LNCaP clone FGC (cell line): ENCODE data around the gene GALNT18.

Source experiments
- DNase-seq: peaks from one replicate; pipeline ENCODE4 v3.0.0-alpha.2; 2011; ENCODE audit warnings: low read depth
- H3K4me3 ChIP-seq: 2 replicates; pipeline ENCODE4 v1.5.1; 2011; ENCODE audit warnings: mild to moderate bottlenecking, low read depth, low read length, control low read depth
- TF ChIP-seq, protein P1 (sequence below): IDR thresholded peaks from 2 replicates; pipeline ENCODE4 v1.5.1; 2012; ENCODE audit warnings: mild to moderate bottlenecking; ENCODE audit not compliant: control insufficient read depth, insufficient read depth; ENCODE audit errors: extremely low read depth

The GALNT18 gene

DNA sequence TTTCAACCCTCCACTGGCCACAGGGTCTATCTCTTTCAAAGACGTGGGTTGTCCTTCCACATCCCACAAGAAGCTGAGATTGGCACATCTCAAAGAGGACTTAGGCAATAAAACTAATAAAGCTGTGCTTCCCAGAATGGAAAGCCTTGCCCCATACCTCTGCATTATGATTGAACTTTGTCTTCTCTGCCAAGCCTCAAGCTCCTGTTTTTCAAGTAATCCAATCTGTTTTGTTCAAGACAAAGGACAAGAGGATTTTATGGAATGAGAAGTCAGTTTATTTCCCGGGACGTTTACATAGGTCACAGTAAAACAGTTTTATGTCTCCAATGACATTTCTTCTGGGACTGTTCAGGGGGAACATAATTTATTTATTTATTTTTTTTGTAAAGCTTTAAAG lies 108.4 kb downstream of the GALNT18 start:
- DNase-seq: peak; percentile 28
- H3K4me3 ChIP-seq: no peak overlapping the region

DNA sequence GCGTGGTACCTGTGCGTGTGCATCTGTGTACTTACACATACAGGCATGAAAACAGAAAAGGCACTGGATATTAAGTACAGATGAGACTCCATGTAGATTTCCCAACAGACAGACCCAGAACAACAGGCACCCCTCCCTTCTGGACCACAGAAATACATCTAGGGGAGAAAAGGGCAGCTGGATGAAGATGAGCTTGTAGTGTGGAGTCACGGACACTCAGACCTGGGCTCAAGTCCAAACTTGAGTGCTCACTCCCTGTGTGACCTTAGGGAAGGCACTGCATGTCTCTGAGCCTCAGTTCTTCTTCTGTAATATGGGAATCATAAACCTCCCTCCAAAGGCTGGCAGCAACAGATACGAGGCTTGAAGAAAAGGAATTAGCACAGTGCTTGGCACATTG lies 108.9 kb downstream of the GALNT18 start:
- DNase-seq: no peak
- TF ChIP-seq, protein P1, sequence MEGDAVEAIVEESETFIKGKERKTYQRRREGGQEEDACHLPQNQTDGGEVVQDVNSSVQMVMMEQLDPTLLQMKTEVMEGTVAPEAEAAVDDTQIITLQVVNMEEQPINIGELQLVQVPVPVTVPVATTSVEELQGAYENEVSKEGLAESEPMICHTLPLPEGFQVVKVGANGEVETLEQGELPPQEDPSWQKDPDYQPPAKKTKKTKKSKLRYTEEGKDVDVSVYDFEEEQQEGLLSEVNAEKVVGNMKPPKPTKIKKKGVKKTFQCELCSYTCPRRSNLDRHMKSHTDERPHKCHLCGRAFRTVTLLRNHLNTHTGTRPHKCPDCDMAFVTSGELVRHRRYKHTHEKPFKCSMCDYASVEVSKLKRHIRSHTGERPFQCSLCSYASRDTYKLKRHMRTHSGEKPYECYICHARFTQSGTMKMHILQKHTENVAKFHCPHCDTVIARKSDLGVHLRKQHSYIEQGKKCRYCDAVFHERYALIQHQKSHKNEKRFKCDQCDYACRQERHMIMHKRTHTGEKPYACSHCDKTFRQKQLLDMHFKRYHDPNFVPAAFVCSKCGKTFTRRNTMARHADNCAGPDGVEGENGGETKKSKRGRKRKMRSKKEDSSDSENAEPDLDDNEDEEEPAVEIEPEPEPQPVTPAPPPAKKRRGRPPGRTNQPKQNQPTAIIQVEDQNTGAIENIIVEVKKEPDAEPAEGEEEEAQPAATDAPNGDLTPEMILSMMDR: no peak
- no peak overlapping the region for H3K4me3 ChIP-seq

More for the DNA sequence above, 108.4 kb downstream of the GALNT18 start:
- TF ChIP-seq, protein P1: no peak

DNA sequence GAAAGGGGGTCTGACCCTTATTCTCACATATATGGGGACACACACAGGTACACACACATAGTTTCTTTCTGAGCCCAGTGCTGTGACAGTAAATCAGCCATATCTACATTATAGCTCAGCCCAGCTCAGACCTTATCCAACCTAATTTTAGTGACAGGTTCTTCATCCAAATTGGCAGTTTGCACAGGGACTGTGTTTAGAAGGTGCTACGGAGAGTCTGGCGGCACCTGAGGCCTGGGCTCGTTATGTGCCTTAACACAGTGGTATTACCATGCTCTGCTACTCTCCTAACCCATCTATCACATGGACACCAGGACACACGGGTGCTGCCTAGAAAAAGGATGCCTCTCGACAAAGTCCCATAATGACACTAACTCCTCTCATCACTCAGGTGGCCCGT lies 109.3 kb downstream of the GALNT18 start:
- H3K4me3 ChIP-seq: no peak overlapping the region
- TF ChIP-seq, protein P1: no peak
- no peak for DNase-seq

DNA sequence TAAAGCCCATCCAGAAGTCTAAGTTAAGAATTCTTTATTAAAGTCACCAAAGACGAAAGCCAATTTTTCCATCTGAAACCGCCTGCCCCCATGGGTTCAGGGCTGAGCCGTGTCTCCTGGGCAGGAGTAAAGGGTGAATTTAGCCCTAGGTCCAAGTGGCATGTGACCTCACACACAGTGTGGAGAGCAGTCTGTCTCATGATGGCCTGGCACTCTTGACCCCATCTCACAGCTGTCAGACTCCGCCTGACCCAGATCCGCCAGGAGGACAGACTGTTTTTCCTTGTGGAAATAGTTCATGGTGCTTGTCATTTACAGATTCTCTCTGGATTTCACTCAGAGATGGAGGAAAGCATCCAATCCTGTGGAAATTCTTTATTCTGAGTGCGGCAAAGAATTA lies 109.7 kb downstream of the GALNT18 start:
- TF ChIP-seq, protein P1: no peak
- no peak for DNase-seq
- H3K4me3 ChIP-seq: no peak overlapping the region

DNA sequence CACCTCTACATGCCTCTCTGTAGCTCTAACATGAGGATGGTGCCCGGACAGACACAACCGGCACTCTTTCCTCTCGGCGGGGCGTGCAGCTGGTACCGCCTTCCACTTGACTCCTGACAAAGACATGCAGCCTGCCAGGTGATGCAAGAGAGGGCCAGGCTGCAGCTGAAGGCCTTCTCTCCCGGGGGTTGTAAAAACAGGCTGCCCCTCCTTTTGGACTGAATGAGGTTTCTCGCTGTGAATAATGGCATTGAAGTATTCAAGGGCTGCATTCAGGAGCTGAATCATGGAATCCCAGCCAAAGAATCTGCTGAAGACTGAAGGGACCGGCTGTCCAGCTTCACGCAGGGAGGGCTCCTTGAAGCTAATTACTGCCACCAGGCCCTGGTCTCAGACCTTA lies 110.9 kb downstream of the GALNT18 start:
- H3K4me3 ChIP-seq: no peak overlapping the region
- DNase-seq: no peak
- TF ChIP-seq, protein P1: no peak

DNA sequence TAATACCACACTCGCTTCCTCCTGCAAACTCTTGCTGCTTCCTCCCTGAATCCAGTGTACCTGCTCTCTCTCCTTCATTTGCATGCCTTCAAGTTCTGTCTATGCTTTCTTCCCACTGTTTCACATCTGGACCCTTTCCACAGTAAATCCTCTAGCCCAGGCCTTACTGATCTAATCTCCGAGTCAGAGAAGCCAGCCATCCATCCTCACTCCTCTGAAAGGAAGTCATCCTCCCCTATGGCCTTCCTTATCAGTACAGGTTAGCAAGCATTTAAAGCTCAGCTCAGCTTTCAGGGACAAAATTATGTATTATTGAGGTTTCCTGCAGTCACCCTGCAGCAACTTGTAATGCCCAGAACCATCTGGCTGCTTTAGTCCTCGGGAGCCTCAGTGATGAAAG lies 116.1 kb downstream of the GALNT18 start:
- TF ChIP-seq, protein P1: no peak
- no peak for DNase-seq

DNA sequence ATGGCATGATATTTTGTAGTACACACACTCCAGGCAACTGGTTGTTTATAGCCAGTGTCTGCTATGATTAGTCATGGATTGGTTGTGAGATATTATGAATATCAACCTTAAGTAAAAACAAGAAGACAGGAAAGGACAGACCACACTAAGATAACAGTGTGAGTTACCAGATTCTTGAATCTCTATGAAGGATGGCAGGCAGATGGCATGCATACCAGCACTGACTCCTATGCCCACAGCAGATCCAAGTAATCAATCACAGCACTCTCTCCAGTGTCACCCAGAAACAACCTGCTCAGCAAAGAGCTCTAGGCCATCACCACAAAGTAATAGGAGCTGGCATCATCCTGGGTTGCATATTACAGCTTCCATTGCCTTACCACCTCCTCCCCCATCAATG lies 116.6 kb downstream of the GALNT18 start:
- H3K4me3 ChIP-seq: no peak overlapping the region
- no peak for DNase-seq
- TF ChIP-seq, protein P1: no peak

More for the DNA sequence above, 116.1 kb downstream of the GALNT18 start:
- H3K4me3 ChIP-seq: no peak overlapping the region
